ENCODE data around the gene CYLD. TPM values are rescaled to one million over a fixed set of nuclear protein-coding genes. Genes with fewer than 3 reads are reported as not detected.

Gene CYLD
- total and polyA plus RNA-seq, 7 donors = 20.1 to 103 (median 50.5) TPM

GRCh38 chr16:50845296-50845695, 103.4 kb downstream of the CYLD start:
- peaks cover 0 to 27% (median 8%) of the 10 kb centered on the region in 3 donors for H3K27me3 ChIP-seq (ENCODE audit: insufficient read depth in 3 of 3, low read length in 2 of 3)
- ATAC-seq (no peak), DNase-seq (no peak)
- TF ChIP-seq CTCF (IDR thresholded peaks at IDR 0.05) = no peak
- H3K27ac ChIP-seq = no peak overlapping the region
- 80 to 83% (median 82%) methylated on average over 2 of the region's 2 CpGs for WGBS, 3 donors
- H3K4me1 ChIP-seq = no peaks in the 10 kb centered on the region
- H3K36me3 ChIP-seq (ENCODE audit: insufficient read depth in 1 of 2, low read depth in 1 of 2) = no peaks in the 10 kb centered on the region
- no peak overlapping the region for H3K4me3 ChIP-seq
- no peaks in the 10 kb centered on the region for H3K9me3 ChIP-seq
- intact Hi-C loops (cut with DNase I) = no loop called here

GRCh38 chr16:50846511-50846910, 104.6 kb downstream of the CYLD start:
- peaks cover 0 to 17% (median 5%) of the 10 kb centered on the region in 3 donors for H3K27me3 ChIP-seq (ENCODE audit: insufficient read depth in 3 of 3, low read length in 2 of 3)
- WGBS, 3 donors = 91 to 94% (median 93%) methylated on average over 2 of the region's 2 CpGs
- H3K4me1 ChIP-seq = no peaks in the 10 kb centered on the region
- no peaks in the 10 kb centered on the region for H3K36me3 ChIP-seq (ENCODE audit: insufficient read depth in 1 of 2, low read depth in 1 of 2)
- TF ChIP-seq CTCF (IDR thresholded peaks at IDR 0.05) = no peak
- no peak overlapping the region for H3K4me3 ChIP-seq
- ATAC-seq (no peak), DNase-seq (no peak)
- no peak overlapping the region for H3K27ac ChIP-seq
- intact Hi-C loops (cut with DNase I) = no loop called here
- no peaks in the 10 kb centered on the region for H3K9me3 ChIP-seq

GRCh38 chr16:50847166-50847565, 105.3 kb downstream of the CYLD start:
- 65 to 75% (median 73%) methylated on average over 3 of the region's 3 CpGs for WGBS, 3 donors
- intact Hi-C loops (cut with DNase I) = no loop called here
- H3K9me3 ChIP-seq = no peaks in the 10 kb centered on the region
- no peak for TF ChIP-seq CTCF (IDR thresholded peaks at IDR 0.05)
- no peak overlapping the region for H3K4me3 ChIP-seq
- no peak for ATAC-seq
- peaks cover 0 to 11% (median 5%) of the 10 kb centered on the region in 3 donors for H3K27me3 ChIP-seq (ENCODE audit: insufficient read depth in 3 of 3, low read length in 2 of 3)
- no peaks in the 10 kb centered on the region for H3K36me3 ChIP-seq (ENCODE audit: insufficient read depth in 1 of 2, low read depth in 1 of 2)
- no peaks in the 10 kb centered on the region for H3K4me1 ChIP-seq
- DNase-seq = no peak
- no peak overlapping the region for H3K27ac ChIP-seq

- H3K27ac ChIP-seq = no peak overlapping the region
- no peaks in the 10 kb centered on the region for H3K4me1 ChIP-seq
- no peak for ATAC-seq
- no peak overlapping the region for H3K4me3 ChIP-seq
- DNase-seq = no peak
- H3K27me3 ChIP-seq (ENCODE audit: insufficient read depth in 3 of 3, low read length in 2 of 3) = peaks cover 0 to 2% (median 0%) of the 10 kb centered on the region in 3 donors
- H3K36me3 ChIP-seq (ENCODE audit: insufficient read depth in 1 of 2, low read depth in 1 of 2) = no peaks in the 10 kb centered on the region
- no peaks in the 10 kb centered on the region for H3K9me3 ChIP-seq
- WGBS, 3 donors = 85 to 86% (median 85%) methylated on average over 7 of the region's 7 CpGs
- TF ChIP-seq CTCF (IDR thresholded peaks at IDR 0.05) = no peak
- intact Hi-C loops (cut with DNase I) = no loop called here
Observed at GRCh38 chr16:50848755-50849514, 107.0 kb downstream of the CYLD start.

Other genes starting within 250 kb of the CYLD start
- under 1 TPM; 0.22 to 0.45 (median 0.34) TPM for gene NKD1, start 193.7 kb upstream of the CYLD start, total RNA-seq
- under 1 TPM; 0.04 to 0.16 (median 0.08) TPM for gene NKD1, start 193.7 kb upstream of the CYLD start, polyA plus RNA-seq
- 1 to 10 TPM in 2 of 4 donors, under 1 TPM in 2; 0.78 to 1.8 (median 1.3) TPM for gene SNX20, start 60.8 kb upstream of the CYLD start, total RNA-seq
- 1 to 10 TPM in 2 of 3 donors, under 1 TPM in 1; 0.82 to 2.1 (median 1.1) TPM for gene SNX20, start 60.8 kb upstream of the CYLD start, polyA plus RNA-seq
- gene NOD2, start 48.5 kb upstream of the CYLD start, total RNA-seq = under 1 TPM; 0.21 to 0.74 (median 0.42) TPM
- gene NOD2, start 48.5 kb upstream of the CYLD start, polyA plus RNA-seq = under 1 TPM; 0.07 to 0.25 (median 0.21) TPM